ENCODE measurements around the gene ELN.
"Not testable (repeated sequence)": the region's sequence is repeated elsewhere in the genome, so short reads cannot be mapped to it uniquely, and the experiment has no call there.

ELN gene

GRCh38 chr7:74027683-74028320 lies at the start of gene ELN:
Gene ELN (plus strand): TSS chr7:74028173. CDS start chr7:74028188, 15 bp downstream.
- H3K27me3 ChIP-seq (ENCODE audit: low read depth, low read length), result peaks cover 43% of the 10 kb centered on the region
- no peak within 1 kb of the TSS for H3K27ac ChIP-seq (ENCODE audit: low read length)
- H3K4me1 ChIP-seq (ENCODE audit: low read length), result no peaks in the 10 kb centered on the region
- H3K9ac ChIP-seq (ENCODE audit: low read length), result no peak within 1 kb of the TSS
- H4K20me1 ChIP-seq (ENCODE audit: insufficient read depth, low read length), result no peaks in the 10 kb centered on the region
- no peaks in the 10 kb centered on the region for H3K79me2 ChIP-seq (ENCODE audit: low read length)
- H3K4me3 ChIP-seq (ENCODE audit: low read length), result no peak within 1 kb of the TSS
- 0 out of 2 replicates have a peak within 1 kb of the TSS, but pooled peaks have one; percentile 15 for H3K4me2 ChIP-seq (ENCODE audit: low read length)
- no peak within 1 kb of the TSS; the same call in 1 of the 2 replicates for H2AFZ ChIP-seq (ENCODE audit: low read depth, low read length)
- no peaks in the 10 kb centered on the region for H3K36me3 ChIP-seq (replicated peaks; ENCODE audit: low read depth, low read length)
- no peaks in the 10 kb centered on the region for H3K9me3 ChIP-seq (ENCODE audit: insufficient read depth, low read length)
- TF ChIP-seq CTCF (IDR thresholded peaks at IDR 0.05; ENCODE audit: low read depth, low read length) (no peak), EZH2phosphoT487 (IDR thresholded peaks at IDR 0.05; ENCODE audit: low read depth) (no peak)

GRCh38 chr7:73978661-73979563 lies 49.1 kb upstream of the ELN start:
- Histone ChIP-seq H3K27me3 (ENCODE audit: low read depth, low read length) (peaks cover 6% of the 10 kb centered on the region; the same call in 1 of the 2 replicates), H2AFZ (ENCODE audit: low read depth, low read length) (no peak overlapping the region), H3K4me2 (ENCODE audit: low read length) (no peak overlapping the region), H3K79me2 (ENCODE audit: low read length) (no peaks in the 10 kb centered on the region), H4K20me1 (ENCODE audit: insufficient read depth, low read length) (no peaks in the 10 kb centered on the region), H3K9ac (ENCODE audit: low read length) (no peak overlapping the region), H3K4me1 (ENCODE audit: low read length) (no peaks in the 10 kb centered on the region), H3K4me3 (ENCODE audit: low read length) (no peak overlapping the region), H3K36me3 (replicated peaks; ENCODE audit: low read depth, low read length) (no peaks in the 10 kb centered on the region), H3K27ac (ENCODE audit: low read length) (no peak overlapping the region), H3K9me3 (ENCODE audit: insufficient read depth, low read length) (no peaks in the 10 kb centered on the region)
- TF ChIP-seq EZH2phosphoT487 (IDR thresholded peaks at IDR 0.05; ENCODE audit: low read depth) (no peak), CTCF (IDR thresholded peaks at IDR 0.05; ENCODE audit: low read depth, low read length) (peak; percentile 69)

GRCh38 chr7:73979656-73980055 lies 48.3 kb upstream of the ELN start:
- not testable (repeated sequence) for H3K9me3 ChIP-seq (ENCODE audit: insufficient read depth, low read length); H4K20me1 ChIP-seq (ENCODE audit: insufficient read depth, low read length); H3K9ac ChIP-seq (ENCODE audit: low read length); H3K27me3 ChIP-seq (ENCODE audit: low read depth, low read length); H3K4me2 ChIP-seq (ENCODE audit: low read length); H3K36me3 ChIP-seq (replicated peaks; ENCODE audit: low read depth, low read length); H3K4me3 ChIP-seq (ENCODE audit: low read length); H3K27ac ChIP-seq (ENCODE audit: low read length); H2AFZ ChIP-seq (ENCODE audit: low read depth, low read length); H3K79me2 ChIP-seq (ENCODE audit: low read length); H3K4me1 ChIP-seq (ENCODE audit: low read length)

DNA sequence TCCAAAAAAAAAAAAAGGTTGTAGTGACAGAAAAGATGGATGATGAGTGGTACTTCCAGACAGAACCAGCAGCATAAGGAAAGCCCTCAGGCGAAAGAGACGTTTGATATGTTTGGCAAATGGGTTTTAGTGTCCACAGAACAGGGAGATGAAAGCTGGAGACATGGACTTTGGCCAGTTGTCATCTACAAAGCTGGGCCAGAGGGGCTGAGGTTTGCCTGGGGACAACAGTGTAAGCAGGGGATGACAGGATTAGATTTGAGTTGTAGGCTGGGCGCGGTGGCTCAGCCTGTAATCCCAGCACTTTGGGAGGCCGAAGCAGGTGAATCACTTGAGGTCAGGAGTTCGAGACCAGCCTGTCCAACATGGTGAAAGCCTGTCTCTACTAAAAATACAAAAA lies 47.8 kb upstream of the ELN start:
- Histone ChIP-seq H2AFZ (ENCODE audit: low read depth, low read length) (no peak overlapping the region), H3K4me3 (ENCODE audit: low read length) (no peak overlapping the region), H3K4me1 (ENCODE audit: low read length) (no peaks in the 10 kb centered on the region), H3K27me3 (ENCODE audit: low read depth, low read length) (peaks cover 6% of the 10 kb centered on the region; the same call in 1 of the 2 replicates), H3K9ac (ENCODE audit: low read length) (no peak overlapping the region), H3K79me2 (ENCODE audit: low read length) (no peaks in the 10 kb centered on the region), H3K27ac (ENCODE audit: low read length) (no peak overlapping the region), H4K20me1 (ENCODE audit: insufficient read depth, low read length) (no peaks in the 10 kb centered on the region), H3K4me2 (ENCODE audit: low read length) (no peak overlapping the region), H3K9me3 (ENCODE audit: insufficient read depth, low read length) (no peaks in the 10 kb centered on the region), H3K36me3 (replicated peaks; ENCODE audit: low read depth, low read length) (no peaks in the 10 kb centered on the region)
- no peak for TF ChIP-seq EZH2phosphoT487 (IDR thresholded peaks at IDR 0.05; ENCODE audit: low read depth)
- no peak for TF ChIP-seq CTCF (IDR thresholded peaks at IDR 0.05; ENCODE audit: low read depth, low read length)
